HG03025 (cell line): ENCODE measurements around the gene FNTB.

Experiments
- ATAC-seq: cut with Tn5 transposase; IDR thresholded peaks from one replicate; pipeline ENCODE4 v1.9.1; 2021; ENCODE audit warnings: mild to moderate bottlenecking, moderate library complexity; ENCODE audit not compliant: unreplicated experiment, low FRiP score

Gene FNTB

DNA sequence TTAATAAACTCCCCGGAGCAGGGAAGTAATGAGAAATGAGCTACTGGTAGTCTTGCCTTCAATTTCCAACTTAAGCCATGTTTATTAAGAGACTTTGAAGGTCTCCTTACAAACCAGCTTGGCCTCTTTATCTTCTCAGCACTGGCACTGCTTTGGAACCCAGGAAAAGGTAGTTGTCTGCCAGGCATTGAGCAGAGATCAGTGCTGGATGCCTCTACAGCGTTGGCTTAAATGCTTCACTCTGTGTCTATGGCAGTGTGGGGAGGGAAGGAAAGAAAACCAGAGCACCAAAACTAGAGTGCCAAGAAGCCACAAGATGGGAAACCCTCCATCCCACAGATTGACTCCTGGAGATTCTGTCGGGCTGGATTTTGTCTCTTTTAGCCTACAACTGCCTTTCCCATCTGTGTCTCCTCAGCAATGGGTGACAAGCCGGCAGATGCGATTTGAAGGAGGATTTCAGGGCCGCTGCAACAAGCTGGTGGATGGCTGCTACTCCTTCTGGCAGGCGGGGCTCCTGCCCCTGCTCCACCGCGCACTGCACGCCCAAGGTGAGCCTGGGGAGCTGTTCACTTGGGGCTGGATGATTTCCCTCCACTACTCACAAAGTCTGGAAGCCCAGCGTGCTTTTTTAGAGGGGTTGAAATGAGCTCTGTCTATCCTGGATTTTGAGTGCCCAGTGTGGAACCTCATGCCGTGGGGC is 57.3 kb downstream of the FNTB start:
- ATAC-seq = no peak

GRCh38 chr14:65044596-65044959 is 57.9 kb downstream of the FNTB start:
- no peak for ATAC-seq

DNA sequence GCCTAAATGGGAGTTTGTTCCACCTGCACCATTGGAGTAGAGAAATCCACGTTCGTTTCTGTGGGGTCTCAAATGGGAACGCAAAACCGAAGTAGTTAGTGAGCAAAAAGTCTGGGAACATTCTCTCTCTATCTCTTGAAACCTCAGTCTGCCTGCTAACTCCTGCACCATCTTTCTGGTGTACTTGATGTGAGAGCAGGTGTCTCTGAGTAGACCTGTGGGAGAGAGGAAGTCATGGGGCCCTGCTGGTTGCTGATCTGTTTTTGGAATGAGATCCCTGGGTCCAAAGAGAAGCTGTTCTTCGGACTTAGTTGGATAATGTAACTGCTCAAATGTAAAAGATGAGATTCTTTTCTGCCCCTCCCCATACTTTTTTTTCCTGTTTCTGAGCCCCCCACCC is 58.3 kb downstream of the FNTB start:
- ATAC-seq = no peak

GRCh38 chr14:65045709-65046108 is 59.0 kb downstream of the FNTB start:
- ATAC-seq = no peak

GRCh38 chr14:65052832-65053231 is 66.1 kb downstream of the FNTB start:
- no peak for ATAC-seq

DNA sequence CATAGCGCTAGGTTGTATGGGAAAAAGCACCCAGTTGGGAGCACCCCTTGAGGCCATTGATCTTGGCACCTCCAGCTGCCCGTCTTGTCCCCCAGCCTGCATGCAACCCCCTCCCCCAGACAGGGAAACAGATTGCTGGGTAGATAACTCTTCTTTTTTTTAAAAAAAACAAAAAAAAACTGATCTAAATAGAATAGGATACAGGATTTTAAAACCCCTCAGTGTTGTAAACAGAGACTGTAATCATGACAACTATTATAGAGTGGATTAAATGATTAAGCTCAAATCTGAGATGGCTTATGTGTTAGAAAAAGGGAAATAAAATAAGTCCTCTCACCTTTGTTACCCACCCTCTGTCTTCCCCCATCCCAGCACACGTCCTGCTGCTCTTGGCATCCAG is 66.8 kb downstream of the FNTB start:
- no peak for ATAC-seq

DNA sequence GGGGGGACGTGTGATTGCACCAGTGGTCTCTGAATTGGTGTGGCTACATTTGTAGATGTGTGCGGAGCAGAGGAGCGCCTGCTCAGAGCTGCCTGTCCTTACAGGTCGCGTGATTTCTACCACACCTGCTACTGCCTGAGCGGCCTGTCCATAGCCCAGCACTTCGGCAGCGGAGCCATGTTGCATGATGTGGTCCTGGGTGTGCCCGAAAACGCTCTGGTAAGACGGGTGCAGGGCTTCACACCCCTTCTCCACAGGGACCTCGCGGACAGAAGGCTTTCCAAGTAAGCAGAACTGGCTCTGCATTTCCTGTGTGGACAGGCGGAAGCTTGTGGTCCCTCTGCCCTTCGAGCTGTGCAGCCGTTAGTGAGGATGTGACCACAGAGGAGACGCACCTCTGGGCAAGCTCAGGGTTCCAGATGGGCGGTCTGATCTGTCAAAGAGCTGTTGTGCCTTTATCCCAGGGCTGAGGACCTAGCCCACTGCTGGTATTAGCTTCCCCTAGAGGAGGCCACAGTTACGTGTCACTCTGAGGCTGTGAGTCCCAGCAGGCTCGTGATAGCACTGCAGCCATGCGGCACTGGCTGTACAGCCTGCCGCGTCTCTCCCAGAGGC is 67.9 kb downstream of the FNTB start:
- no peak for ATAC-seq

- no peak for ATAC-seq
Measured at GRCh38 chr14:65057695-65058094, 71.0 kb downstream of the FNTB start.

- ATAC-seq = no peak
Measured at GRCh38 chr14:65062096-65063075, 75.7 kb downstream of the FNTB start.

GRCh38 chr14:65065719-65066118 is 79.0 kb downstream of the FNTB start:
- no peak for ATAC-seq

- no peak for ATAC-seq
Measured at GRCh38 chr14:65069874-65070413, 83.2 kb downstream of the FNTB start.

DNA sequence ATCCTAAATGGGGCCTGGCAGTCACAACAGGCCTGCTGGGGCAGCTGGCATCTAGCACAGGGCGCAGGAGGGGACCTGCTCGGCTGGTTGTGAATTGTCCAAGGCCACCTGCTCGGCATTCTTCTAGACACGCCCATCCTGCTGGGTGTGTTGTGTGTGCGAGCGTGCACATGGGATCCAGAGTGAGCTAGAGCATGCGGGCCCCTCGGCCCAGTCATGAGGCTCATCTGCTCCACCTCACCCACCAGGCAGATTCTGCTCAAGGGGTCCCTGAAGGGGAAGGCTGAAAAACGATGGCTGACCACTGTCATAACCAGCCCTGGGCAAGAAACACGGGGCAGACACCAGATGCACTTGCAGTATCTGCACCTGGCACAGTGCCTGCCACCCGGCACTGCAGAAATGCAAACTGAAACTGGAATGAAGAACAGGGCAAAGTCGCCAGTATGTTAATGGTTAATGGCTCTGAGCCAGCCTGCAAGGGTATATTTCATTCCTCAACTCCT is 83.8 kb downstream of the FNTB start:
- no peak for ATAC-seq

DNA sequence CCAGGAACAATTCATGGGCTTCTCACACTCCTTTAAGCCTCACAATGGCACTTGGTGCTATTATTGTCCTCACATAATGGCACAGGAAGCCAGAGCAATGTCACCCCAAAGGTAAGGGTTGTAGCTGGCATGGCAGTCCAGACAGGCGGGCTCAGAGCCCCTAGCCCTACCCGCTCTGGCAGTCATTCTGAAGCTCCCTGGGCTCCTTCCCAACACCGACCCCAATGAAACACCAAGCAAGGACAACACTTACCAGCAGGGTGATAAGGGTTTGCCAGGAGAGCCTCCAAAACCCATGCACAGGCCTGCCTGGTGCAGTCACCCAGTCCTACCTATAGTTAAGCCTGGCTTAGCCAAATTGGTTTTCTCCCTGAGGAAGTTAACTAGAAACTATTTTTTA is 84.8 kb downstream of the FNTB start:
- ATAC-seq = no peak

GRCh38 chr14:65072256-65072655 is 85.6 kb downstream of the FNTB start:
- no peak for ATAC-seq

DNA sequence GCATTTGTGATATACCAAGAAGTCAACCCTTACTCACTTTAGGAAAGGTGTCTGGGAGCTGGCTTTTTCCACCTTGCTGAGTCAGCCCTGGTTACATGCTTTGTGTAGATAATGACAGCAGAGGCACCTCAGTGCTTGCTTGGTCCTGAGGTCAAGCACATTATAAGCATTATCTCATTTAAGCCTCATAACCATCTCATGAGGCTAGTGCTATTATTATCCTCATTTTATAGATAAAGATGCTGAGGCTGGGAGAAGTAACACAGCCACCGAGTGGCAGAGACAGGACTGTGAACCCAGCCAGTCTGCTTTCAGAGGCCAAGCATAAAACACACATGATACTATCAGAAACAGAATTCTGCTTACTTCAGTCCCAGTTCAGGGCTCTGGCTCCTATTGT is 86.2 kb downstream of the FNTB start:
- ATAC-seq = no peak

DNA sequence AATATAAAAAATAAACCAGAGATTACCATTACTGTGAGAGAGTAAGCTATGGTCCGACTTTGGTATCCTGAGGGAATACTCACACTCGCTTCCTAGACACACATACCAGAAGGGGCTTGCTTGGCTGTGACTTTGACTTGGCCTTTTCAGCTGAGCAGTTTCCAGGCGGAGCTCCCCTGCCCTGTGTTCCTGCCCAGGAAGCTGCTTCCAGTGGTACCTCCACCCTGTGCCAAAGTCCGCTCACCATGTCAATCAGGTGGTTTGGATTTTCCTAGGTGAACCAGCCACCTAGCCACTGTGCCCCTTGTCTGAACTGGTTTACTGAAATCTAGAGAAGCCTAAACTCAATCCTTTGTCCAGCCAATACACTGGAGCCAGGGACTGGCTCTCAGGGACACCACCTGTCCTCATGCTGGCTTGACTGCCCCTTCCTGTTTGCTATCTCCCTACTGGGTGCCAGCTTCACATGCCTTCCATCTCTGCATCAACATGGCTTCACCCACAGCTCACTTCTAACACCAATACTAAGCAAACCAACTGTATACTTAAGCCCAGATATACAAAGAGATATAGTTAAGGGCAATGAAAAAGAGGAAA is 87.0 kb downstream of the FNTB start:
- ATAC-seq = no peak

GRCh38 chr14:65074449-65075150 is 87.9 kb downstream of the FNTB start:
- no peak for ATAC-seq

- no peak for ATAC-seq
Measured at GRCh38 chr14:65075628-65076325, 89.1 kb downstream of the FNTB start.

GRCh38 chr14:65077318-65077717 is 90.6 kb downstream of the FNTB start:
- no peak for ATAC-seq
